PFSK-1 (cell line): ENCODE data around the gene HTRA3.

Source experiments
- FOXP2 ChIP-seq: optimal IDR thresholded peaks from 2 replicates; pipeline ENCODE3; 2011; ENCODE audit warnings: borderline replicate concordance, control low read depth, inconsistent platforms; ENCODE audit not compliant: insufficient read depth; ENCODE audit errors: extremely low read length, extremely low read depth
- POLR2AphosphoS5 ChIP-seq: IDR thresholded peaks from 2 replicates; pipeline ENCODE4 v1.6.1; 2012; ENCODE audit warnings: low read depth, mild to moderate bottlenecking, control low read depth, low read length, moderate library complexity
- REST ChIP-seq, 2 experiments: IDR thresholded peaks; 2 replicates each; pipeline versions ENCODE4 v1.6.1 to v1.8.0; 2011 to 2012; ENCODE audit warnings: low read depth in 2 of 2, low read length in 2 of 2, control low read depth in 1 of 2, inconsistent platforms in 1 of 2, mild to moderate bottlenecking in 1 of 2, moderate library complexity in 1 of 2; ENCODE audit not compliant: insufficient read depth in 1 of 2
- SIN3A ChIP-seq: IDR thresholded peaks from 2 replicates; pipeline ENCODE4 v1.6.1; 2012; ENCODE audit warnings: mild to moderate bottlenecking, low read length, moderate library complexity, borderline replicate concordance; ENCODE audit not compliant: insufficient read depth
- TAF1 ChIP-seq: IDR thresholded peaks from 2 replicates; pipeline ENCODE4 v1.6.1; 2012; ENCODE audit warnings: low read length, control low read depth, borderline replicate concordance; ENCODE audit not compliant: insufficient read depth

HTRA3 gene

GRCh38 chr4:8222609-8223388 lies 46.8 kb upstream of the HTRA3 start:
- TF ChIP-seq TAF1 (no peak), POLR2AphosphoS5 (no peak), FOXP2 (no peak), SIN3A (no peak), REST (IDR thresholded peaks at IDR 0.05; ENCODE audit: insufficient read depth in 1 of 2, low read depth in 2 of 2, low read length in 2 of 2) (no peak)

- no peak for TF ChIP-seq TAF1
- no peak for TF ChIP-seq POLR2AphosphoS5
- TF ChIP-seq FOXP2 = no peak
- TF ChIP-seq REST (IDR thresholded peaks at IDR 0.05; ENCODE audit: insufficient read depth in 1 of 2, low read depth in 2 of 2, low read length in 2 of 2) = no peak
- TF ChIP-seq SIN3A = no peak
Measured at GRCh38 chr4:8224267-8224974, 45.1 kb upstream of the HTRA3 start.

GRCh38 chr4:8224975-8225625 lies 44.5 kb upstream of the HTRA3 start:
- TF ChIP-seq SIN3A (no peak), FOXP2 (no peak), TAF1 (no peak), REST (IDR thresholded peaks at IDR 0.05; ENCODE audit: insufficient read depth in 1 of 2, low read depth in 2 of 2, low read length in 2 of 2) (no peak), POLR2AphosphoS5 (no peak)

- TF ChIP-seq POLR2AphosphoS5 (no peak), TAF1 (no peak), SIN3A (no peak), REST (IDR thresholded peaks at IDR 0.05; ENCODE audit: insufficient read depth in 1 of 2, low read depth in 2 of 2, low read length in 2 of 2) (no peak), FOXP2 (no peak)
Measured at GRCh38 chr4:8225706-8226443, 43.7 kb upstream of the HTRA3 start.
